Glutamatergic neuron (in vitro differentiated cells): ENCODE measurements around the gene SMIM34. TPM values are rescaled to one million over a fixed set of nuclear protein-coding genes. Genes with fewer than 3 reads are reported as not detected.

Source experiments
- DNase-seq: peaks from one replicate; pipeline ENCODE4 v3.0.0; 2022
- H3K27ac Mint-ChIP-seq: one replicate; pipeline ENCODE4 v1.8.0; 2020; ENCODE audit warnings: mild to moderate bottlenecking, mixed read lengths, inconsistent platforms; ENCODE audit not compliant: unreplicated experiment
- H3K27me3 Mint-ChIP-seq: one replicate; pipeline ENCODE4 v1.8.0; 2020; ENCODE audit warnings: mild to moderate bottlenecking, moderate library complexity, mixed read lengths, inconsistent platforms; ENCODE audit not compliant: unreplicated experiment
- H3K36me3 Mint-ChIP-seq: one replicate; pipeline ENCODE4 v1.8.0; 2020; ENCODE audit warnings: mild to moderate bottlenecking, mixed read lengths, inconsistent platforms; ENCODE audit not compliant: unreplicated experiment
- H3K4me1 Mint-ChIP-seq: one replicate; pipeline ENCODE4 v1.8.0; 2020; ENCODE audit warnings: mild to moderate bottlenecking, low read depth, mixed read lengths, inconsistent platforms; ENCODE audit not compliant: unreplicated experiment
- H3K4me3 Mint-ChIP-seq: one replicate; pipeline ENCODE4 v1.8.0; 2020; ENCODE audit warnings: mild to moderate bottlenecking, mixed read lengths, inconsistent platforms; ENCODE audit not compliant: unreplicated experiment
- H3K9me3 Mint-ChIP-seq: one replicate; pipeline ENCODE4 v1.8.0; 2020; ENCODE audit warnings: mild to moderate bottlenecking, moderate library complexity, mixed read lengths, inconsistent platforms; ENCODE audit not compliant: unreplicated experiment
- CTCF ChIP-seq: fragments of 200-600 bp; sonication (generic); IDR thresholded peaks from one replicate; pipeline ENCODE4 v1.5.0; 2021; ENCODE audit not compliant: partially characterized antibody, unreplicated experiment
- total RNA-seq: library from RNA; stranded (reverse); fragmentation: NEBNext Ultra II Directional; extraction: Animal tissue kit (Norgen Biotek cat#: 25700); gene quantifications from one replicate; pipeline ENCODE4 v1.2.1, GENCODE V29; 2021; ENCODE audit not compliant: unreplicated experiment

Gene SMIM34
- total RNA-seq, 1 donor from 2014 or later = not detected

- Mint-ChIP-seq H3K27me3 (peaks cover 3% of the 10 kb centered on the region), H3K4me1 (no peaks in the 10 kb centered on the region), H3K9me3 (no peaks in the 10 kb centered on the region), H3K36me3 (no peaks in the 10 kb centered on the region), H3K4me3 (no peak overlapping the region), H3K27ac (no peak overlapping the region)
- no peak for TF ChIP-seq CTCF
- DNase-seq = no peak
Observed at GRCh38 chr21:34372321-34372720, 51.4 kb downstream of the SMIM34 start.

- H3K36me3 Mint-ChIP-seq = no peaks in the 10 kb centered on the region
- H3K27ac Mint-ChIP-seq = no peak overlapping the region
- H3K27me3 Mint-ChIP-seq = peaks cover 3% of the 10 kb centered on the region
- TF ChIP-seq CTCF = no peak
- no peaks in the 10 kb centered on the region for H3K4me1 Mint-ChIP-seq
- H3K9me3 Mint-ChIP-seq = no peaks in the 10 kb centered on the region
- H3K4me3 Mint-ChIP-seq = no peak overlapping the region
- DNase-seq = no peak
Observed at GRCh38 chr21:34369741-34370140, 54.0 kb downstream of the SMIM34 start.

Other genes with a start within 250 kb of the SMIM34 start
- not detected for gene KCNE2, start 59.9 kb downstream of the SMIM34 start, total RNA-seq
- 4.2 TPM for gene SMIM11, start 48.4 kb downstream of the SMIM34 start, total RNA-seq
- 1.6 TPM for gene KCNE1, start 88.3 kb upstream of the SMIM34 start, total RNA-seq
- gene RCAN1, start 191.2 kb upstream of the SMIM34 start, total RNA-seq = 17.7 TPM
- gene CLIC6, start 245.0 kb upstream of the SMIM34 start, total RNA-seq = 0.17 TPM